ENCODE results near the gene TBC1D17.

GRCh38 chr19:49932041-49932451 is 54.5 kb downstream of the TBC1D17 start:
- TF ChIP-seq CTCF (IDR thresholded peaks at IDR 0.05) (no peak), POLR2AphosphoS5 (IDR thresholded peaks at IDR 0.05) (no peak)

Data from breast epithelium (tissue), 3 donors.